ENCODE results near the gene CCM2. TPM values are rescaled to one million over a fixed set of nuclear protein-coding genes. Genes with fewer than 3 reads are reported as not detected.

CCM2 gene
- 10 to 100 TPM; 24.9 to 30.3 (median 28.0) TPM for polyA plus RNA-seq (ENCODE audit: insufficient read length in 4 of 4)

DNA sequence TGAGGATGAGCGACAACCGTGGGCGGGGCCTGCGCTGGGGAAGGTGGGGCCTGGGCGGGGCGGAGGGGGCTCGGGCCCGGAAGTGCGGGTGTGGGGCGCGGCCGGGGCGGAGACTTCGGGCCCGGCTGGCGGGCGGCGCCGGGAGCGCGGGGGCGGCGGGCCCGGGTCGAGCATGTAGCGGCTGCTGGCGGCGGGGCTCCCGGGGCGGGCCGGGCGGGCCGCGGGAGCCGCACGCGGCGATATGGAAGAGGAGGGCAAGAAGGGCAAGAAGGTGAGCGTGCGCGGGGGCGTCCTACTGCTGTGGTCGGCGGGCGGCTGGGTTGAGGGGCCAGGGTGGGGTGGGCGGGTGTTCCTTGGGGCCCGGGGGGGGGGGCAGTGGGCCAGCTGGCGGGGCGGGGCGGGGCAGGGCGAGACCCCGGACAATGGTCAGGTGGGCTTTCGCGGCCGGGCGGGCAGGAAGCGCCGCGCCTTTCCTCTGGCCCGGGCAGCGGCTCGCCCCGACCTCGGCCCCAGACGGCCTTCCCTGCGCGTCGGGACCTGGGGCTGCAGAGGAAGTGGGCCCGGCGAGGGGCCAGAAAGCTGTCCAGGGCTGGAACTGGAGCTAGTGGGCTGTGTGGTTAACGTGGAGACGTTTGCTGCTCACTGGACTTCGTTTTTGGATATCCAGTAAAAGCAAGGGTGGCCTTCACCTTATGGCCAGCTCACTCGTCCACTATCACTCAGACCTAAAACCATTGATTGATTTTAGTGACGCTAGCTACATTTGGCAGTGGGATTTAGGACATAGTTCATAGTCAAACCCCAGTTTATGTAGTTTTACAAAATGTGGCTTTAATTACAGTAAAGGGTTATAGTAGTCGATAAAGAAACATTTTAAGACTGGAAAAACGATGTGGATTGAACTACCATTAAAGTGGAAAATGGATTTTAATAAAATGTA lies at the start of gene CCM2:
Gene CCM2, plus strand, starts transcription at position 109 of the 940 bp plus-strand sequence. Its CDS starts 133 bp downstream, at position 242.
- DNase-seq (ENCODE audit: low read depth in 4 of 4, low spot score in 3 of 4) = no peak

DNA sequence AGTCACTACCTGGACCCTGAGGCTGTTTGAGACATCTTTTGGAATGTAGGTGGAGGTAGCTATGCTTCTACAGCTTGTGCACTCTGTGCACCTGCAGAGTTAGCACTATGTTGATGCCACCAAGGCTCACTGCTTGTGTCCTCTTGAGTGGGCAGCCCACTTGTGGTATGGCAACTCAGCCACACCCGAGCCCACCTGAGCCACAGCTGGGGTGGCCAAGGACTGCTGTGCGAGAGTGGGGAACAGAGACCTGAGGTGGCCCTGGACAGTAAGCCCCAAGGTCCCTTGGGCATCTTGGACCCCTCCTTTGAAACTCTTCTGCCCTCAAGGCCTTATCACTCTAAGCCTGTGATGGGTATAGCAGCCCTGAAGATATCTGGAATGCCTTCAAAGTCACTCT lies 46.8 kb upstream of the CCM2 start:
- DNase-seq (ENCODE audit: low read depth in 4 of 4, low spot score in 3 of 4) = no peak

DNA sequence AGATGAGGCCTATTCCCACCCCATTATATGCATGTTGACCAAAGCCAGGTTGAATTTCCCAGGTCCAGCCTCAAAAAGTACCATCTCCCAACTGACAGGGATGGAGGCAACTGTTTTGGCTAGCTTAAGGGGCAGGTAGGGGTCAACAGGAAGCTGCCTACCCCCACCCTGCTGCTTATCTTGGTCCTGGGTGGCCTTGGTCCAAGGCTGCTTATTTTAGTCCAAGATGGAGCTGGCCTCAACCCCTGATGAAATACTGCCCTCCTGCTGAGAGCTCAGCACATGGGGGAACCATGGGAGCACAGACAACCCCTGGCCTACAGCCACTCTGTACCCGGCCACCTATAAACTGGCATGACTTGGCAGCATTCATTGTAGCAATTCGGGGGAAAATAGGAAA lies 44.3 kb upstream of the CCM2 start:
- DNase-seq (ENCODE audit: low read depth in 4 of 4, low spot score in 3 of 4) = no peak

DNA sequence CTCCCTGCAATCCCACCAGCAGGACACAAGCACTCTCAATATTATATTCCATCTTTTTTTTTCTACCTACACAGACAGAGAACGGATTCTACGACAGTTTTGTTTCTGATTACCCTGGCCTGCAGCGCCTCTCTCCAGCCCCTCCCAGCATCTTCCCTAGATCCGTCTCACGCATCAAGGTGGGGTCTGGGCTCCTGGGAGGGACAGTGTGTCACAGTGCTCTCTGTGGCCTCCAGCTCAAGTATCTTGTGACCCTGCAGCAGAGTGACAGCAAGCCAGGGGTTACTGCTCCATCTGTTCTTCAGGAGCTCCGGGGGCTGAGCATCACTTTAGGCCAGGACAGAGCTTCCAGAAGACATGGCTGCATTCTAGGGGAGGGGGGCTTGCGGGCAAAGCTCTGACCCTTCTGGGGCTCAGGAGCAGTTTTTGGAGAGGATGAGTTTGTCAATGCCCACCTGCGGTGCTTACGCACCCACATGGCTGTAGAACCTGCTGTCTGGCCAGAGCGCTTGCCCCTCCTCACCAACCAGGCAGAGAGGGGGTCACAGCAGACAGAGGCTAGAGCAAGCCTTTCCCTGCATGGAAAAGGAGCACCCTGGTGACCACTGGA lies 43.7 kb upstream of the CCM2 start:
- no peak for DNase-seq (ENCODE audit: low read depth in 4 of 4, low spot score in 3 of 4)

DNA sequence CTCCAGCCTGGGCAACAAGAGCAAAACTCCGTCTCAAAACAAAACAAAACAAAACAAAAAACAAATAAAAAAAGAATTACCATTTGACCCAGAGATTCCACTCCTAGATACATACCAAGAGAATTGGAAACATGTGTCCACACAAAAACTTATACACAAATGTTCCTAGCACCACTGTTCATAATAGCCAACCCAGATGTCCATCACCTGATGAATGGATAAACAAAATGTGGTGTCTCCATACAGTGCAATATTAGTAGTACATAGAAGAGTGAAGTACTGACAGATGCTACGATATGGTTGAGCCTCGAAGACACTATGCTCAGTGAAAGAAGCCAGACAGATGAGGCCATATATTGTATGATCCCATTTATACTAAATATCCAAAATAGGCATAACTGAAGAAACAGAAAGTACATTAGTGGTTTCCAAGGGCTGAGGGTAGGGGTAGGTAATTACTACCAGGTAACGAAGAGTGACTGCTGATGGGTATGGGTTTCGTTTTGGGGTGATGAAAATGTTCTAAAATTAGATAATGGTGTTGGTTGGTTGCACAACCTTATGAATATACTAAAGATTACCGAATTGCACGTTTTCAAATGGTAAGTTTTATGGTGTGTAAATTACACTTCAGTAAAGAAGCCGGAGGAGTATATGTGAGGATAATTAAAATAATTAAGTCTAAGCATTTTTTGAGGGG lies 41.2 kb upstream of the CCM2 start:
- DNase-seq (ENCODE audit: low read depth in 4 of 4, low spot score in 3 of 4) = no peak

DNA sequence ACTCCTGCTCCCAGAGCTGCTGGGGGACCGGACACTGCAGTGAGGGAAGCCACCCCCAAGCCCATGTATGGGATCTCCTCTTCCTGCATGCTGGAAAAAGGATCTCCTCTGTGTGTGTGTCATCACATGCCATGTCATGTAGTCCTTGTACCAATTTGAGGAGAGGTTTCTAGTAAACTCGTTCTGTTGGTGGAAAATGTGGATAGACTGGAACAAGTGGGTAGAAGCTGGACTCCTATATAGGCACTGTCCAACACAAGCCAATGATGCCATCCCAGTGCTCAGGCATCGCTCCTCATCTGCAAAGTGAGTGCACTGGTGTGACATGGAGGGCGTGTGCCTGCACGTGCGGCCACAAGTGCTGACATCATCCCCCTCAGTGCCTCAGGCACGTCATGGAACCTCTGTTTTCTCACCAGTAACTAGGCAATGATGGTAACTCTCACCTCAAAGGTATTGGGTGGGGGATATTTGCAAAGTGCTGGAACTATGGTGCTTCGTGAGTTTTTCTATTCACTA lies 40.5 kb upstream of the CCM2 start:
- no peak for DNase-seq (ENCODE audit: low read depth in 4 of 4, low spot score in 3 of 4)

DNA sequence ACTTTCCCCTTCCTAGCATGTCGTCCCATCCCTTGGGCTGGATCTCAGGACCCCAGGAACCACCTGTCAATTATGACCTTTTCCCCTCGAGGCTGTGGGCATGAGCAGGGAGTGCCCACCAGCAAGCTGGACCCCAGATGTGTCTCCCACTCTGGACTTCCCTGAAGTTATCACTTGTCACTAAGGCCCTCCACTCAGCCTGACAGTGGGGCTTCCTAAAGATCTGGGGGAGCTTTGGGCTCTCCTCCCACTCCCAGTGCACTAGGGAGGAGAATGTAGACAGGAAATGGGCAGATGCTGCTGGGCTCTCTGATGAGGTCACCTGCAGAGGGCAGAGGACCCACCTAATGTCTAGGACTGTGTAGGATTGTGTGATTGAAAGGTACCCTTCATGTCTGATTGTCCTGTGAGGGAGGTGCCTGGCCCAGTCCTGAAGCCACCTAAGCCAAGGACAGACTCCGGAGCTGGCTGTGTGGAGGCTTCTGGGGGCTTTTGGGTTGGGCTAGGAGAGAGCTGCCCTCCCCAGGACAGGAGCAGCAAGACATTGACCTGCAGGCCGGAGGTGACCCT lies 39.9 kb upstream of the CCM2 start:
- no peak for DNase-seq (ENCODE audit: low read depth in 4 of 4, low spot score in 3 of 4)

DNA sequence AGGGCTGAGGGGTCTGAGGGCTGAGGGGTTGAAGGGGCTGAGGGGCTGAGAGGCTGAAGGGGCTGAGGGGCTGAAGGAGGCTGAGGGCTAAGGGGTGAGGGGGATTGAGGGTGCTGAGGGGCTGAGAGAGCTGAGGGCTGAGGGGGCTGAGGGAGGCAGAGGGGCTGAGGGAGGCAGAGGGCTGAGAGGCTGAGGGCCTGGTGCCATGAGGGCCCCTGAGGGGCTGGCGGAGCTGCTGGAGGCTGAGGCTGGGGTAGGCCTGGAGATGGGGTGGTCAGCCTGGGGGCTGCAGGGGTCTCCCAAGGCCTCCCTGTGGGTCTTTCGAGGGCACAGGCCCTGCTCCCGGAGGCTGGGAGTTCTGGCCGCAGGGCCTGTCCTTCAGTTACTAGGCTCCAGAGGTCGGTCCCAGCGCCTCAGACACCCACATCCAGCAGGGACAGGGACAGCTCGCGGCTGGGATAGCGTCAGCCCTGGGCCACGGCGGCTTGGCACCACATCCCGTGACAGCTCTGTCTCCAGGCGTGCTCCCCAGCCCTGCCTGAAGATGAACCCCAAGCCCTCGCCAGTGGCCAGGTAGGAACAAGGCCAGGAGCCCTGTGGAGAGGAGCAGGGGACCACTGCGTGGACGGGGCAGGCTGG lies 38.0 kb upstream of the CCM2 start:
- no peak for DNase-seq (ENCODE audit: low read depth in 4 of 4, low spot score in 3 of 4)

DNA sequence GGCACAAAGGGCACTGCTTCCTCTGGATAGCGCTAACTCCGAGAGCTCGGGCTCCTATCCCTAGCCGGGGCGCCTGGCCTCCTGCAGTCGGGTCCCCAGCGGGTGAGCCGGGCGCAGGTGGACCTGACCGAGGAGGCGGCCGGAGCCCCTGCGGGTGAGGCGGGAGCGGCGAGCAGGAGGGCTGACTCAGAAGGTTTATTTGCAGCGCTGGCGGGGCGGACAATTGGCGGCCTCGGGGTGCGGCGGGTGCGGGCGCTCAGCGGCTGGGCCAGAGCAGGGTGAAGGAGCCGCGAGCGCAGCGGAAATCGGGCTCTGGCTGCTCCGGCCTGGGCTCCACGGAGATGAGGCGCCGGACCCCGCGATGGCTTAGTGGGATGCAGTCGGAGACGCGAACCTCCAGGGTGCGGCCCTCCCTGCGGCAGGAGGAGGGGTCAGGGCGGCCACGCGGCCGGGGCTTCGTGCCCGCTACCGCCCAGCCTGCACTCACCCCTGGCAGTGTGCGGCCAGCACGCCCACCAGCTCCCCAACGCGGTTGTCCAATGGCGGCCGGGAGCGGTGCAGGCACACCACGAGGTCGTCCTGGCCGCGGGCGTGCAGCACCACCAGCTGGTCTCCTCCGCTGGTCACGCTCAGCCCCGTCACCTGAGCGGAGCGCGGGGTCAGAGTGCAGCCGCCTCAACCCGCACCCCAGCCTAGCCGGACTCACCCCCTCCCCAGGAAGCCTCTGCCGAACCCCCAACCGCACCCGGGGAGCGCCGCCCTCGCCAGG lies 37.3 kb upstream of the CCM2 start:
- no peak for DNase-seq (ENCODE audit: low read depth in 4 of 4, low spot score in 3 of 4)

DNA sequence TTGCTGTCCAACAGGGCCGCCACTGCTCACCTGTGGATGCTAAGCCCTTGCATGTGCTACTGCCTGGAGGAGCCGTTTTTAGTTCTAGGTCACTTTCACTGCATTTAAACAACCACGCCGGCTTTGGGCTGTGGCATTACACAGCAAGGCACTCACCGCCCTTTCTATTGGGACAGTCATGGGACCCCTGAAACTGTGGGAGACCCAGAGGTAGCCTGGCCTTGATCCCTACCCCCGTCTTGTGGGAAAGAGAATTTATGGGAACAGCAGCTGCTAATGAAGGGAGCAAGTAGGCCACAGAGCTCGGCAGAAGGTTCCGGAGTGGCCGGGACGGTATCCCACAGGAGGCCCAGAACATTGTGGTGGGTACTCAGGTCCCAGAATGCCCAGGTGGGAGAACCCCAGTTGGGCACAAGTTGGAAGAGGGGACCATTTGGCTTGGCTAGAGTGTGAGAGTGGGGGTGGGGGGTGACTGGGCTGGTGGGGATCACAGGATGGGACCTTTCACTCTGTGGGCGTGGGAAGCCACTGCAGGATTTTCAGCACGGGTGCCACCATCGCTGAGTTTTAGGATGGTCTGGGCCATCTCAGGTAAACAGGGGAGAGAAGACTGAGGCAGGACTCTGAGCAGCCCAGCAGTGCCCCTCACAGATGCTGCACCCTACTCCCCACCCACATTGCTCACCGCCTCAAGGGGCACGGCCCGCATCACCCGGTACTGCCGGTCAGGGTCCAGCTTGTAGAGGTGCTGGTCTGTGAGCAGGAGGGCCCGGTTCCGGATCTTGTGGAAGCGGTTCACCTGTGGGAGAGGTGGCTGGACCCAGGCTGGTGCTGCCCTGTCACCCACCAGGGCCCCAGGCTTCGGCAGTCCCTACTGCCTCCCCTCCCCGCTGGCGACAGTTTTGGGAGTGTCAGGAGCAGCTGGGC lies 36.4 kb upstream of the CCM2 start:
- DNase-seq (ENCODE audit: low read depth in 4 of 4, low spot score in 3 of 4) = no peak

DNA sequence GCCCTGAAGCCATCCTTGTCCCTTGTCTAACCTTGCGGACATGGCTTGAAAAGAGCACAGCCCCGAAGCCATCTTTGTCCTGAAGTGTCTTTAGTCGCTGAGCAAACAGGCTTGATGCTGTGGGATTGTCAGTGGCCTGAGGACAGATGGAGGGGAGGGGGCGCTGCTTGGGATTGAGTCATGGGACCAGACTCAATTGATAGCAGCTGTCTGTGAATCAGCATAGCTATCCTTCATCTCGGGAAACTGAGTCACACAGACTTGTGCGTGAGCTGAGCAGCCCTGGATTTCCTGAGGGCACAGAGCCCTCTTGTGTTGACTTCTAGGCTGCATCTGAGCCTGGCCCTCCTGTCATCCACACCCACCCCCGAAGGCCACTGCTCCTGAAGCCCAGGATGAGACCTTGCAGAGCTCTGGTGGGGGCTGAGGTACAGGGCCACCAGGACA lies 35.6 kb upstream of the CCM2 start:
- DNase-seq (ENCODE audit: low read depth in 4 of 4, low spot score in 3 of 4) = no peak

DNA sequence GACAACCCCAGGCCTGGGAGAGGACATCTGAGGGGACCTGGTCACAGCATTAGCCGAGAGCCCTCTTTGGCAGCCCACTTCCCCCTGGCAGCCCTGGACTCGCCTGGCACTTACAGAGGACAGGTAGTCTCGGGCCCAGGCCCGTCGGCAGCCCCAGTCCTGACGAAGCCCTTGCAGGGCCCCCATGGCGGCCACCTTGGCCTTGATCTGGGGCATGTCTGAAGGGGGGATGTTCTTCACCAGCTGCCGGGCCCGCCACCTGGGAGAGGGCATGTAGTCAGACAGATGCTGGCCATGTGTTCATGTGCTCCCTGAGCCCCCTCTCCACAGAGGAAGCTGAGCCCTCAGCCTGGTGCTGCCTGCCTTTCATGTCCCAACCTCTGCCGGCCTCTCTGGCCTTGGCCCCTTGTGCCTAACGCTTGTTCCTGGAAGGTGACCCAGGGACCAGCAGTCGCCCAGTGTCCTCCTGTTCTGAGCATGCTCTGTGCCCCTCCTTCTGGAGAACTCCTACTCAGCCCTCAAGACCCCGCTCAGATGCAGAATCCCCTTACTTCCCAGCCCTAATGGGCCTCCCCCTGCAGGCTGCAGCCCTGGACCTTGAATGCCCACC lies 35.1 kb upstream of the CCM2 start:
- DNase-seq (ENCODE audit: low read depth in 4 of 4, low spot score in 3 of 4) = no peak

DNA sequence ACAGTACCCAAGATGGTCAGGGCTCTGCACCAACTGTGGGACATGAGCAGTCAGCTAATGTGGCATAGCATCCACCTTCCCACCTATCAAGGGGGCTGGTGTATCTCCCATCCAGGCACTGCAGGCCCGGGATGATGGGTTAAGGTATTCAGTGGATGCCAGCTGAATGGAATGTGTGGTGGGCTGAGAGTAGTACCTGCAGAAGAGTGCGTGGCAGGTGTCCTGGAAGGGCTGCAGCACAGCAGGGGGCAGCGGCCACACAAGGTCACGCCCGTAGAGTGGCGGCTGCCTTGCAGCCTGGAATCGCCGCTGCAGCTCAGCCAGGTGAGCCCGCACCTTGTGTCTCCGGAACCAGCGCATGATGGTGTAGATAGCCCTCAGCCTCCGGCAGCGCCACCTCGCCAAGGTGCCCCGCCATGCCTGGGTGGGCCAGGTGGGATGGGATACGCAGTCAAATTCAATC lies 34.5 kb upstream of the CCM2 start:
- DNase-seq (ENCODE audit: low read depth in 4 of 4, low spot score in 3 of 4) = no peak

DNA sequence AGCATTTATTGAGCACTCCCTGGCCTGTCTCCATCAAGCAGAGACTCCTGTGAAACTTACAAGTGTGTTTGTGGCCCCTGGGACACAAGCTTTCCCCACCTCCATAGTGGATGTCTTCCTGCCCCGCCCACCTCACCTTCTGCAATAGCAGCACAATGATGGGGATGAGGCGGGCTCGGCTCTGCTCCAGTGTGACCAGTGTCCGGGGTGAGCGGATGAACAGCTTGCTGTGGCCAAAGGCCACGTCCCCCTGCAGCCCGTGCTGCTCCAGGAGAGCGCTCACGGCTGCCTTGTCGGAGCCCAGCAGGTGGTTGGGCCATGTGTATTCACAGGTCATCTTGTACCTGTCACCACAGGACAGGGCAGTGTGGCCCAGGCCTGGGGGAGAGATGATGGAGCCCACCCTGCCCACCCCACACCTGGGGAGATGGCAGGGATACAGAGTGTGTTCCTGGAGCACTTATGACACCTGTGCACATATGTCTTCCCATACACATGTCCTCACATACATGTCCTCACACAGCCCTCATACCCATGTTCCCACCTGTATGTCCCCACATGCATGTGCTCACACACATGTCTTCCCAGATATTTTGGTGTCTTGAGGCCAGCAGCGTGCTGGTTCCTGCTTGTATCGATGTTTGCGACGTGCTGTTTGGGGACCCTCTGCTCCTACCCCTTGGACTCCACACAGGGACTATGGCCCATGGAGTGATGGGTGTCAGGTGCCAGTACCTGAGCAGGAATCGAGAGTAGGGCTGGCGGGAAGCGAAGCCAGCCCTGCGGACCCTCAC lies 33.9 kb upstream of the CCM2 start:
- no peak for DNase-seq (ENCODE audit: low read depth in 4 of 4, low spot score in 3 of 4)

DNA sequence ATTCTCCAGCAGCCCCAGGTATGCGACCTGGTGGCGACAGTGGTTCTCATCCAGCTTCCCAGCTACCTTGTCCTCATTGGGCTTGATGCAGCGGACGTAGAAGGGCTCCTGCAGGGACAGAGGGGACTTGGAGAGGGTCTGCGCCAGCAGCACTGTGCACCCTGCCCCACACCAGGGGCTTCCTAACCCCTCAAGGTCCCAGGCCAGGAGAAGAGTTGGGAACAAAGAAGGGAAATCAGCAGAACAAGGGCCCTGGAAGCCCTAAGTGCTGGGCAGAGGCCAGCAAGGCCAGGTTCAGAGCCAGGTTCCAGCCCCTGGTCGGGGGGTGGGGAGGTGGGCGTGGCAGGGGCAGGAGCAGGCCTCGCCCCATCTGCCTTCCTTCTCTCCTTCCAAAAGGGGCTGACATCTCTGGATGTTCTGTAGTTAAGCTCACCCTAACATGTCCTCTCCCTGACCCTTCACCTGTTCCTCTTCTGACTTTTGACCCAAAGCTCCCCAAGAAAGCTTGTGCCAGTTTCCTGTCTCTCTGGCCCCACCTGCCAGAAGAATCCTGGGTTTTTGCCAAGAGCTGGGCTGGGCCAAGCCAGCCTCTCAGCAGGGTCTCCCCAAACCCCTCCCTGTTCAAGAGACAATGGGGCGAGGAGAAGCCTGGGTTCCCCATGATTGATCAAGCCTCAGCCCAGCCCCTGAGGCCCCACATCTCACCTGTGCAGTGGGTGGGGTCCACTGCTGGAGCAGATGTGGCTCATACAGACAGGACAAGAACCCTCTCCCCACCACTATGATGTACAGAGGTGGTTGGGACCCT lies 33.1 kb upstream of the CCM2 start:
- DNase-seq (ENCODE audit: low read depth in 4 of 4, low spot score in 3 of 4) = no peak

All from left renal pelvis (tissue), 4 donors.